Prostate gland (tissue), 2 donors: Measurements from ENCODE around the gene PDGFRB.

Experiments used
- POLR2A ChIP-seq: fragments of 450-650 bp; IDR thresholded peaks from one replicate; pipeline ENCODE4 v1.6.1; 2016; ENCODE audit warnings: antibody characterized with exemption, mild to moderate bottlenecking
- POLR2AphosphoS5 ChIP-seq: sonication (generic); formaldehyde crosslinking; IDR thresholded peaks from one replicate; pipeline ENCODE4 v1.6.1; 2017; ENCODE audit warnings: antibody characterized with exemption
- TF ChIP-seq, protein P1 (sequence below), 4 experiments: fragments of 200-600 bp in 2 of 4; fragments of 450-650 bp in 2 of 4; sonication (generic) in 2 of 4; IDR thresholded peaks; 1 replicate in 3 of 4; 2 replicates in 1 of 4; pipeline ENCODE4 v1.5.1; 2016 to 2019; ENCODE audit warnings: antibody characterized with exemption in 4 of 4, mild to moderate bottlenecking in 2 of 4, moderate library complexity in 2 of 4

- TF ChIP-seq, protein P1, sequence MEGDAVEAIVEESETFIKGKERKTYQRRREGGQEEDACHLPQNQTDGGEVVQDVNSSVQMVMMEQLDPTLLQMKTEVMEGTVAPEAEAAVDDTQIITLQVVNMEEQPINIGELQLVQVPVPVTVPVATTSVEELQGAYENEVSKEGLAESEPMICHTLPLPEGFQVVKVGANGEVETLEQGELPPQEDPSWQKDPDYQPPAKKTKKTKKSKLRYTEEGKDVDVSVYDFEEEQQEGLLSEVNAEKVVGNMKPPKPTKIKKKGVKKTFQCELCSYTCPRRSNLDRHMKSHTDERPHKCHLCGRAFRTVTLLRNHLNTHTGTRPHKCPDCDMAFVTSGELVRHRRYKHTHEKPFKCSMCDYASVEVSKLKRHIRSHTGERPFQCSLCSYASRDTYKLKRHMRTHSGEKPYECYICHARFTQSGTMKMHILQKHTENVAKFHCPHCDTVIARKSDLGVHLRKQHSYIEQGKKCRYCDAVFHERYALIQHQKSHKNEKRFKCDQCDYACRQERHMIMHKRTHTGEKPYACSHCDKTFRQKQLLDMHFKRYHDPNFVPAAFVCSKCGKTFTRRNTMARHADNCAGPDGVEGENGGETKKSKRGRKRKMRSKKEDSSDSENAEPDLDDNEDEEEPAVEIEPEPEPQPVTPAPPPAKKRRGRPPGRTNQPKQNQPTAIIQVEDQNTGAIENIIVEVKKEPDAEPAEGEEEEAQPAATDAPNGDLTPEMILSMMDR (IDR thresholded peaks at IDR 0.05): no peak
- TF ChIP-seq POLR2A (no peak), POLR2AphosphoS5 (no peak)
Measured at GRCh38 chr5:150082889-150083288, 72.8 kb downstream of the PDGFRB start.
